ENCODE data around the gene PMS2.

- TF ChIP-seq CTCF (IDR thresholded peaks at IDR 0.05; ENCODE audit: low read depth, low read length) (peak; percentile 43), EZH2phosphoT487 (IDR thresholded peaks at IDR 0.05; ENCODE audit: low read depth) (no peak)
These were observed 11.5 kb downstream of the PMS2 start for GRCh38 chr7:5997210-5997808.

Data from OCI-LY3 (cell line).